HCT116 (cell line): ENCODE results near the gene PCBP3. TPM values are rescaled to one million over a fixed set of nuclear protein-coding genes. Genes with fewer than 3 reads are reported as not detected.

ENCODE experiments used
- ATAC-seq: fragments of 200-7000 bp; cut with Tn5 transposase; 2 replicates; pipeline ENCODE4 v1.9.1; 2020; ENCODE audit warnings: mild to moderate bottlenecking, moderate library complexity
- BruUV-seq: library from RNA; stranded (reverse); fragments of 400-500 nt; replicated peaks from 2 replicates; lab custom pipeline; 2021; lab: Mats Ljungman, UMichigan
- CTCF ChIA-PET: fragments of 300-600 bp; sonication (Branson Sonifier 250); formaldehyde crosslinking; loops from one replicate; lab custom pipeline; 2021; ENCODE audit warnings: antibody characterized with exemption; lab: Charles Lee
- POLR2A ChIA-PET: fragments of 300-600, 350-600 bp; sonication (Branson Sonifier 250); formaldehyde crosslinking; loops from one replicate; lab custom pipeline; 2021; ENCODE audit warnings: antibody characterized with exemption; lab: Charles Lee
- RAD21 ChIA-PET, 2 experiments: fragments of 300-600 bp; sonication (Branson Sonifier 250); formaldehyde crosslinking; loops; one replicate each; lab custom pipeline; 2023; ENCODE audit warnings: low total read pairs in 2 of 2; ENCODE audit not compliant: uncharacterized antibody in 2 of 2, unreplicated experiment in 2 of 2, low non-redundant PET in 1 of 2; lab: Charles Lee
- DNase-seq: peaks from one replicate; pipeline ENCODE4 v3.0.0-alpha.2; 2010; ENCODE audit warnings: low read depth, low spot score
- H2AFZ ChIP-seq: fragments of 200-600 bp; shearing (Covaris generic), sonication (generic); 2 replicates; pipeline ENCODE4 v1.6.1; 2017; ENCODE audit warnings: low read depth, mixed run types, mixed read lengths, antibody characterized with exemption, low read length; ENCODE audit not compliant: poor library complexity, severe bottlenecking
- H3K27ac ChIP-seq: 2 replicates; pipeline ENCODE4 v1.5.1; 2012; ENCODE audit warnings: low read depth, low read length
- H3K27me3 ChIP-seq: fragments of 200-600 bp; sonication (generic); 2 replicates; pipeline ENCODE4 v1.6.1; 2016; ENCODE audit warnings: mixed run types, low read length, mixed read lengths; ENCODE audit not compliant: insufficient read depth
- H3K36me3 ChIP-seq, 2 experiments: fragments of 200-500 bp in 1 of 2; fragments of 200-600 bp in 1 of 2; sonication (Bioruptor generic) in 1 of 2; sonication (generic) in 1 of 2; 2 replicates each; pipeline versions ENCODE4 v1.5.1 to v1.6.1; 2014 to 2016; ENCODE audit warnings: low read length in 2 of 2, inconsistent platforms in 1 of 2, mixed read lengths in 1 of 2, mixed run types in 1 of 2; ENCODE audit not compliant: insufficient read depth in 2 of 2, control insufficient read depth in 1 of 2
- H3K4me1 ChIP-seq, 2 experiments: fragments of 200-600 bp in 1 of 2; sonication (generic) in 1 of 2; 2 replicates each; pipeline versions ENCODE4 v1.5.1 to v1.6.1; 2012 to 2017; ENCODE audit warnings: low read length in 2 of 2, inconsistent platforms in 1 of 2, mild to moderate bottlenecking in 1 of 2, mixed read lengths in 1 of 2, mixed run types in 1 of 2, moderate library complexity in 1 of 2; ENCODE audit not compliant: insufficient read depth in 2 of 2, control insufficient read depth in 1 of 2
- H3K4me2 ChIP-seq: fragments of 200-600 bp; sonication (generic); 2 replicates; pipeline ENCODE4 v1.6.1; 2017; ENCODE audit warnings: mixed run types, low read length, mixed read lengths
- H3K4me3 ChIP-seq, 2 experiments: fragments of 200-600 bp in 1 of 2; sonication (generic) in 1 of 2; replicated peaks in 1 of 2; 2 replicates each; pipeline ENCODE4 v1.5.1; 2011 to 2016; ENCODE audit warnings: low read length in 2 of 2, control low read depth in 1 of 2, low read depth in 1 of 2, mild to moderate bottlenecking in 1 of 2, mixed read lengths in 1 of 2, mixed run types in 1 of 2
- H3K79me2 ChIP-seq: fragments of 200-600 bp; sonication (generic); 2 replicates; pipeline ENCODE4 v1.6.1; 2017; ENCODE audit warnings: mild to moderate bottlenecking, mixed run types, low read length, moderate library complexity, mixed read lengths; ENCODE audit not compliant: insufficient read depth
- H3K9ac ChIP-seq: fragments of 200-600 bp; sonication (generic); 2 replicates; pipeline ENCODE4 v1.6.1; 2016; ENCODE audit warnings: low read length, mixed read lengths
- H3K9me2 ChIP-seq: fragments of 200-600 bp; sonication (generic), shearing (Covaris generic); 2 replicates; pipeline ENCODE4 v1.6.1; 2017; ENCODE audit warnings: mixed run types, mild to moderate bottlenecking, moderate library complexity; ENCODE audit not compliant: insufficient read depth
- H3K9me3 ChIP-seq, 2 experiments: fragments of 200-500 bp in 1 of 2; fragments of 200-600 bp in 1 of 2; sonication (Bioruptor generic) in 1 of 2; sonication (generic) in 1 of 2; 2 replicates each; pipeline ENCODE4 v1.6.1; 2014 to 2017; ENCODE audit warnings: low read length in 2 of 2, mixed read lengths in 2 of 2, inconsistent platforms in 1 of 2, low read depth in 1 of 2, mild to moderate bottlenecking in 1 of 2, mixed run types in 1 of 2, moderate library complexity in 1 of 2; ENCODE audit not compliant: control insufficient read depth in 1 of 2, insufficient read depth in 1 of 2
- H4K20me1 ChIP-seq: fragments of 200-600 bp; sonication (generic), shearing (Covaris generic); 2 replicates; pipeline ENCODE4 v1.6.1; 2017; ENCODE audit warnings: mixed run types, mild to moderate bottlenecking, moderate library complexity; ENCODE audit not compliant: insufficient read depth
- CEBPB ChIP-seq: IDR thresholded peaks from 2 replicates; pipeline ENCODE4 v1.6.1; 2012; ENCODE audit warnings: low read depth
- EGR1 ChIP-seq: IDR thresholded peaks from 2 replicates; pipeline ENCODE4 v1.6.1; 2012; ENCODE audit warnings: low read depth
- ELF1 ChIP-seq: IDR thresholded peaks from 2 replicates; pipeline ENCODE4 v1.6.1; 2012; ENCODE audit warnings: low read depth, borderline replicate concordance
- EZH2 ChIP-seq: fragments of 200-600 bp; sonication (generic); IDR thresholded peaks from 2 replicates; pipeline ENCODE4 v1.6.1; 2017; ENCODE audit warnings: antibody characterized with exemption, mixed run types
- MAX ChIP-seq: IDR thresholded peaks from 2 replicates; pipeline ENCODE4 v1.6.1; 2012
- REST ChIP-seq: IDR thresholded peaks from 2 replicates; pipeline ENCODE4 v1.6.1; 2012; ENCODE audit warnings: low read depth
- SIN3A ChIP-seq: IDR thresholded peaks from 2 replicates; pipeline ENCODE4 v1.6.1; 2012; ENCODE audit warnings: low read depth
- SRF ChIP-seq: IDR thresholded peaks from 2 replicates; pipeline ENCODE4 v1.6.1; 2012; ENCODE audit warnings: low read depth
- TCF7L2 ChIP-seq: IDR thresholded peaks from 2 replicates; pipeline ENCODE4 v1.7.0; 2011; ENCODE audit warnings: borderline replicate concordance, inconsistent platforms; ENCODE audit not compliant: insufficient read depth, insufficient read length; ENCODE audit errors: extremely low read depth
- YY1 ChIP-seq: IDR thresholded peaks from 2 replicates; pipeline ENCODE4 v1.6.1; 2011; ENCODE audit warnings: low read length, low read depth, moderate library complexity, mild to moderate bottlenecking; ENCODE audit not compliant: insufficient replicate concordance; ENCODE audit errors: extremely low read depth
- ZBTB33 ChIP-seq: IDR thresholded peaks from 2 replicates; pipeline ENCODE4 v1.6.1; 2011; ENCODE audit warnings: mild to moderate bottlenecking, low read length, moderate library complexity; ENCODE audit not compliant: insufficient replicate concordance; ENCODE audit errors: extremely low read depth
- ZFX ChIP-seq: fragments of 450-650 bp; IDR thresholded peaks from 2 replicates; pipeline ENCODE4 v1.6.1; 2017
- ZNF274 ChIP-seq: fragments of 200-500 bp; sonication (Bioruptor generic); IDR thresholded peaks from 2 replicates; pipeline ENCODE4 v1.6.1; 2014; ENCODE audit warnings: mild to moderate bottlenecking, low read depth, low read length, inconsistent platforms
- intact Hi-C: fragments of 100-400 bp; cut with micrococcal nuclease; formaldehyde crosslinking; loops from 2 replicates; pipeline ENCODE4 v1.10.0; 2022
- total RNA-seq: library from RNA; stranded (reverse); gene quantifications from one replicate; pipeline ENCODE4 v1.2.1, GENCODE V29; 2021; ENCODE audit not compliant: unreplicated experiment

Gene PCBP3
- total RNA-seq, 1 experiment from 2014 or later = 3.1 TPM

GRCh38 chr21:45816794-45817193 lies 173.3 kb downstream of the PCBP3 start:
- intact Hi-C loops = no loop called here
- Histone ChIP-seq H3K9ac (no peak overlapping the region), H2AFZ (no peak overlapping the region), H3K79me2 (no peaks in the 10 kb centered on the region), H3K9me2 (no peaks in the 10 kb centered on the region), H3K36me3 (no peaks in the 10 kb centered on the region), H3K4me1 (peaks cover 3 to 12% of the 10 kb centered on the region in 2 experiments; a peak in 3 of 4 replicates), H3K4me3 (no peak overlapping the region), H3K27ac (no peak overlapping the region), H4K20me1 (no peaks in the 10 kb centered on the region), H3K9me3 (no peaks in the 10 kb centered on the region), H3K27me3 (no peaks in the 10 kb centered on the region), H3K4me2 (no peak overlapping the region)
- DNase-seq (no peak), ATAC-seq (no peak)
- no peak for TF ChIP-seq YY1
- TF ChIP-seq EGR1 = no peak
- TF ChIP-seq ZNF274 = no peak
- no peak for TF ChIP-seq CEBPB
- TF ChIP-seq SRF = no peak
- no peak for TF ChIP-seq EZH2
- no peak for TF ChIP-seq MAX
- no peak for TF ChIP-seq ELF1
- no peak for TF ChIP-seq ZFX
- TF ChIP-seq REST = no peak
- TF ChIP-seq TCF7L2 = no peak
- TF ChIP-seq SIN3A = no peak
- TF ChIP-seq ZBTB33 = no peak
- ChIA-PET CTCF (interaction anchor here (0.9 to 5.5 kb wide), 2 partner anchors 261 to 678 kb away, joined by 3 to 39 read pairs; no protein-coding TSS in a partner anchor), RAD21 (no interaction called here), POLR2A (no interaction called here)
- BruUV-seq = no TSS peak
